ENCODE results near the gene DNAJC6.
"Not testable (repeated sequence)": the region's sequence is repeated elsewhere in the genome, so short reads cannot be mapped to it uniquely, and the experiment has no call there.

Gene DNAJC6

GRCh38 chr1:65443647-65444046, 134.3 kb downstream of the DNAJC6 start:
- no peak overlapping the region for H3K9ac ChIP-seq (ENCODE audit: low read depth, low read length)
- no peak overlapping the region for H3K4me3 ChIP-seq (ENCODE audit: low read depth, low read length)

GRCh38 chr1:65444128-65444640, 134.8 kb downstream of the DNAJC6 start:
- no peaks in the 10 kb centered on the region for H3K36me3 ChIP-seq (ENCODE audit: control insufficient read depth, insufficient read depth, low read length)
- no peak overlapping the region for H3K4me3 ChIP-seq (ENCODE audit: low read depth, low read length)
- H3K9ac ChIP-seq (ENCODE audit: low read depth, low read length), result no peak overlapping the region
- H3K9me3 ChIP-seq (ENCODE audit: control insufficient read depth, insufficient read depth, low read length), result no peaks in the 10 kb centered on the region
- H3K27me3 ChIP-seq (ENCODE audit: control insufficient read depth, insufficient read depth, low read length), result no peaks in the 10 kb centered on the region
- peaks cover 9% of the 10 kb centered on the region for H3K4me1 ChIP-seq (ENCODE audit: control insufficient read depth, insufficient read depth, low read length)

More at GRCh38 chr1:65443647-65444046, 134.3 kb downstream of the DNAJC6 start:
- H3K9me3 ChIP-seq (ENCODE audit: control insufficient read depth, insufficient read depth, low read length), result no peaks in the 10 kb centered on the region
- no peaks in the 10 kb centered on the region for H3K36me3 ChIP-seq (ENCODE audit: control insufficient read depth, insufficient read depth, low read length)
- no peaks in the 10 kb centered on the region for H3K27me3 ChIP-seq (ENCODE audit: control insufficient read depth, insufficient read depth, low read length)
- peaks cover 9% of the 10 kb centered on the region for H3K4me1 ChIP-seq (ENCODE audit: control insufficient read depth, insufficient read depth, low read length)

- Histone ChIP-seq H3K9me3 (ENCODE audit: control insufficient read depth, insufficient read depth, low read length) (no peaks in the 10 kb centered on the region), H3K4me1 (ENCODE audit: control insufficient read depth, insufficient read depth, low read length) (peaks cover 9% of the 10 kb centered on the region)
These were observed 136.5 kb downstream of the DNAJC6 start for GRCh38 chr1:65445837-65446236.

GRCh38 chr1:65449214-65449823, 140.0 kb downstream of the DNAJC6 start:
- Histone ChIP-seq H3K9ac (ENCODE audit: low read depth, low read length) (no peak overlapping the region), H3K9me3 (ENCODE audit: control insufficient read depth, insufficient read depth, low read length) (no peaks in the 10 kb centered on the region), H3K27me3 (ENCODE audit: control insufficient read depth, insufficient read depth, low read length) (no peaks in the 10 kb centered on the region), H3K4me1 (ENCODE audit: control insufficient read depth, insufficient read depth, low read length) (peaks cover 9% of the 10 kb centered on the region), H3K4me3 (ENCODE audit: low read depth, low read length) (no peak overlapping the region), H3K36me3 (ENCODE audit: control insufficient read depth, insufficient read depth, low read length) (no peaks in the 10 kb centered on the region)

More at GRCh38 chr1:65445837-65446236, 136.5 kb downstream of the DNAJC6 start:
- Histone ChIP-seq H3K4me3 (ENCODE audit: low read depth, low read length) (no peak overlapping the region), H3K9ac (ENCODE audit: low read depth, low read length) (no peak overlapping the region), H3K36me3 (ENCODE audit: control insufficient read depth, insufficient read depth, low read length) (no peaks in the 10 kb centered on the region), H3K27me3 (ENCODE audit: control insufficient read depth, insufficient read depth, low read length) (no peaks in the 10 kb centered on the region)

- not testable (repeated sequence) for H3K4me3 ChIP-seq (ENCODE audit: low read depth, low read length); H3K4me1 ChIP-seq (ENCODE audit: control insufficient read depth, insufficient read depth, low read length); H3K9me3 ChIP-seq (ENCODE audit: control insufficient read depth, insufficient read depth, low read length); H3K36me3 ChIP-seq (ENCODE audit: control insufficient read depth, insufficient read depth, low read length); H3K27me3 ChIP-seq (ENCODE audit: control insufficient read depth, insufficient read depth, low read length); H3K9ac ChIP-seq (ENCODE audit: low read depth, low read length)
These were observed 146.3 kb downstream of the DNAJC6 start for GRCh38 chr1:65455678-65456077.

GRCh38 chr1:65456481-65456880, 147.1 kb downstream of the DNAJC6 start:
- no peak overlapping the region for H3K4me3 ChIP-seq (ENCODE audit: low read depth, low read length)
- no peaks in the 10 kb centered on the region for H3K9me3 ChIP-seq (ENCODE audit: control insufficient read depth, insufficient read depth, low read length)
- H3K4me1 ChIP-seq (ENCODE audit: control insufficient read depth, insufficient read depth, low read length), result no peaks in the 10 kb centered on the region
- H3K9ac ChIP-seq (ENCODE audit: low read depth, low read length), result no peak overlapping the region
- H3K36me3 ChIP-seq (ENCODE audit: control insufficient read depth, insufficient read depth, low read length), result no peaks in the 10 kb centered on the region
- no peaks in the 10 kb centered on the region for H3K27me3 ChIP-seq (ENCODE audit: control insufficient read depth, insufficient read depth, low read length)

GRCh38 chr1:65457868-65458267, 148.5 kb downstream of the DNAJC6 start:
- Histone ChIP-seq H3K27me3 (ENCODE audit: control insufficient read depth, insufficient read depth, low read length) (no peaks in the 10 kb centered on the region), H3K4me3 (ENCODE audit: low read depth, low read length) (no peak overlapping the region), H3K36me3 (ENCODE audit: control insufficient read depth, insufficient read depth, low read length) (no peaks in the 10 kb centered on the region), H3K4me1 (ENCODE audit: control insufficient read depth, insufficient read depth, low read length) (no peaks in the 10 kb centered on the region), H3K9me3 (ENCODE audit: control insufficient read depth, insufficient read depth, low read length) (no peaks in the 10 kb centered on the region), H3K9ac (ENCODE audit: low read depth, low read length) (no peak overlapping the region)

GRCh38 chr1:65458730-65459396, 149.5 kb downstream of the DNAJC6 start:
- no peaks in the 10 kb centered on the region for H3K4me1 ChIP-seq (ENCODE audit: control insufficient read depth, insufficient read depth, low read length)
- H3K27me3 ChIP-seq (ENCODE audit: control insufficient read depth, insufficient read depth, low read length), result no peaks in the 10 kb centered on the region
- H3K9me3 ChIP-seq (ENCODE audit: control insufficient read depth, insufficient read depth, low read length), result no peaks in the 10 kb centered on the region
- H3K36me3 ChIP-seq (ENCODE audit: control insufficient read depth, insufficient read depth, low read length), result no peaks in the 10 kb centered on the region
- no peak overlapping the region for H3K4me3 ChIP-seq (ENCODE audit: low read depth, low read length)
- H3K9ac ChIP-seq (ENCODE audit: low read depth, low read length), result no peak overlapping the region

GRCh38 chr1:65459397-65459768, 150.0 kb downstream of the DNAJC6 start:
- H3K9me3 ChIP-seq (ENCODE audit: control insufficient read depth, insufficient read depth, low read length), result no peaks in the 10 kb centered on the region
- no peaks in the 10 kb centered on the region for H3K4me1 ChIP-seq (ENCODE audit: control insufficient read depth, insufficient read depth, low read length)
- no peaks in the 10 kb centered on the region for H3K27me3 ChIP-seq (ENCODE audit: control insufficient read depth, insufficient read depth, low read length)
- no peaks in the 10 kb centered on the region for H3K36me3 ChIP-seq (ENCODE audit: control insufficient read depth, insufficient read depth, low read length)
- no peak overlapping the region for H3K4me3 ChIP-seq (ENCODE audit: low read depth, low read length)
- H3K9ac ChIP-seq (ENCODE audit: low read depth, low read length), result no peak overlapping the region
